Astrocyte (in vitro differentiated cells and primary cell): Measurements from ENCODE around the gene MFGE8. TPM values are rescaled to one million over a fixed set of nuclear protein-coding genes. Genes with fewer than 3 reads are reported as not detected.
A peak's percentile ranks its signal among the peaks of the same experiment; 100 is the strongest.
"Not testable (repeated sequence)": the region's sequence is repeated elsewhere in the genome, so short reads cannot be mapped to it uniquely, and the experiment has no call there.

Source experiments
- DNase-seq: peaks from one replicate; pipeline ENCODE4 v3.0.0-alpha.2; 2010; ENCODE audit warnings: low read depth
- FAIRE-seq: peaks from 2 replicates; lab custom pipeline; 2011; peaks lifted over from hg19 to GRCh38; lab: Jason Lieb, UNC
- H2AFZ ChIP-seq: 2 replicates; pipeline ENCODE4 v1.6.0; 2012; ENCODE audit warnings: low read depth, low read length, inconsistent platforms
- H3K27ac ChIP-seq: 2 replicates; pipeline ENCODE4 v1.5.1; 2011; ENCODE audit warnings: low read depth, low read length, inconsistent platforms
- H3K27me3 ChIP-seq: 2 replicates; pipeline ENCODE4 v1.6.0; 2011; ENCODE audit warnings: low read length, inconsistent platforms; ENCODE audit not compliant: insufficient read depth
- H3K36me3 ChIP-seq: 2 replicates; pipeline ENCODE4 v1.5.1; 2011; ENCODE audit warnings: low read length, inconsistent platforms; ENCODE audit not compliant: insufficient read depth
- H3K4me1 ChIP-seq: 2 replicates; pipeline ENCODE4 v1.5.1; 2011; ENCODE audit warnings: low read length, inconsistent platforms; ENCODE audit not compliant: insufficient read depth
- H3K4me2 ChIP-seq: 2 replicates; pipeline ENCODE4 v1.6.0; 2012; ENCODE audit warnings: low read length, inconsistent platforms
- H3K4me3 ChIP-seq: 2 replicates; pipeline ENCODE4 v1.5.1; 2011; ENCODE audit warnings: low read depth, mild to moderate bottlenecking, low read length, inconsistent platforms; ENCODE audit not compliant: insufficient read depth
- H3K79me2 ChIP-seq: 2 replicates; pipeline ENCODE4 v1.6.0; 2012; ENCODE audit warnings: mild to moderate bottlenecking, low read length, inconsistent platforms; ENCODE audit not compliant: insufficient read depth
- H3K9ac ChIP-seq: 2 replicates; pipeline ENCODE4 v1.6.0; 2012; ENCODE audit warnings: mild to moderate bottlenecking, low read length, inconsistent platforms
- H3K9me3 ChIP-seq: 2 replicates; pipeline ENCODE4 v1.5.1; 2012; ENCODE audit warnings: low read depth, mild to moderate bottlenecking, low read length, inconsistent platforms; ENCODE audit not compliant: insufficient read depth
- H4K20me1 ChIP-seq: 2 replicates; pipeline ENCODE4 v1.6.0; 2012; ENCODE audit warnings: low read length, inconsistent platforms; ENCODE audit not compliant: insufficient read depth
- H3K27ac Mint-ChIP-seq: one replicate; pipeline ENCODE4 v1.8.0; 2021; ENCODE audit warnings: mild to moderate bottlenecking, mixed read lengths; ENCODE audit not compliant: unreplicated experiment
- H3K27me3 Mint-ChIP-seq: one replicate; pipeline ENCODE4 v1.8.0; 2021; ENCODE audit warnings: low read depth, mixed read lengths; ENCODE audit not compliant: unreplicated experiment
- H3K36me3 Mint-ChIP-seq: one replicate; pipeline ENCODE4 v1.8.0; 2021; ENCODE audit warnings: low read depth, mixed read lengths; ENCODE audit not compliant: unreplicated experiment
- H3K4me1 Mint-ChIP-seq: one replicate; pipeline ENCODE4 v1.8.0; 2021; ENCODE audit warnings: low read depth, mixed read lengths; ENCODE audit not compliant: unreplicated experiment
- H3K4me3 Mint-ChIP-seq: one replicate; pipeline ENCODE4 v1.8.0; 2021; ENCODE audit warnings: mild to moderate bottlenecking, moderate library complexity, mixed read lengths; ENCODE audit not compliant: unreplicated experiment
- H3K9me3 Mint-ChIP-seq: one replicate; pipeline ENCODE4 v1.8.0; 2021; ENCODE audit warnings: mild to moderate bottlenecking, mixed read lengths; ENCODE audit not compliant: unreplicated experiment
- CTCF ChIP-seq: IDR thresholded peaks from 2 replicates; pipeline ENCODE4 v1.5.1; 2011; ENCODE audit warnings: low read depth, mild to moderate bottlenecking, inconsistent platforms, low read length, moderate library complexity; ENCODE audit not compliant: insufficient read depth
- EZH2 ChIP-seq: IDR thresholded peaks from 2 replicates; pipeline ENCODE4 v1.6.1; 2012; ENCODE audit warnings: mild to moderate bottlenecking, low read length, inconsistent platforms; ENCODE audit not compliant: insufficient read depth
- total RNA-seq: library from RNA; stranded (reverse); gene quantifications from 2 replicates; pipeline ENCODE4 v1.2.1, GENCODE V29; 2021

MFGE8 gene
- total RNA-seq, 1 donor from 2014 or later: 276 TPM

GRCh38 chr15:88932875-88933330 is 19.7 kb upstream of the MFGE8 start:
- no peak overlapping the region for H3K9ac ChIP-seq
- Mint-ChIP-seq H3K27ac (no peak overlapping the region), H3K27me3 (no peaks in the 10 kb centered on the region), H3K4me3 (no peak overlapping the region), H3K9me3 (peaks cover 10% of the 10 kb centered on the region), H3K4me1 (peaks cover 7% of the 10 kb centered on the region), H3K36me3 (peaks cover 4% of the 10 kb centered on the region)
- no peak for FAIRE-seq
- H3K79me2 ChIP-seq: no peaks in the 10 kb centered on the region
- H3K4me3 ChIP-seq: no peak overlapping the region
- DNase-seq: no peak
- no peak for TF ChIP-seq EZH2
- no peak for TF ChIP-seq CTCF
- no peak overlapping the region for H3K4me2 ChIP-seq
- H3K9me3 ChIP-seq: no peaks in the 10 kb centered on the region
- H3K4me1 ChIP-seq: no peaks in the 10 kb centered on the region
- H3K27me3 ChIP-seq: no peaks in the 10 kb centered on the region
- no peaks in the 10 kb centered on the region for H3K36me3 ChIP-seq
- H4K20me1 ChIP-seq: no peaks in the 10 kb centered on the region
- no peak overlapping the region for H3K27ac ChIP-seq
- no peak overlapping the region for H2AFZ ChIP-seq

GRCh38 chr15:88932271-88932874 is 19.2 kb upstream of the MFGE8 start:
- TF ChIP-seq EZH2 (no peak), CTCF (no peak)
- Mint-ChIP-seq H3K36me3 (peaks cover 4% of the 10 kb centered on the region), H3K27ac (no peak overlapping the region), H3K9me3 (peaks cover 10% of the 10 kb centered on the region), H3K4me1 (peaks cover 7% of the 10 kb centered on the region), H3K4me3 (no peak overlapping the region), H3K27me3 (no peaks in the 10 kb centered on the region)
- Histone ChIP-seq H3K4me2 (no peak overlapping the region), H2AFZ (no peak overlapping the region), H4K20me1 (no peaks in the 10 kb centered on the region), H3K4me1 (no peaks in the 10 kb centered on the region), H3K9ac (no peak overlapping the region), H3K36me3 (no peaks in the 10 kb centered on the region), H3K79me2 (no peaks in the 10 kb centered on the region), H3K27ac (no peak overlapping the region), H3K27me3 (no peaks in the 10 kb centered on the region), H3K4me3 (no peak overlapping the region), H3K9me3 (no peaks in the 10 kb centered on the region)
- DNase-seq (peak; percentile 36), FAIRE-seq (no peak)

- Mint-ChIP-seq H3K4me1 (peaks cover 7% of the 10 kb centered on the region), H3K36me3 (peaks cover 2% of the 10 kb centered on the region), H3K27me3 (no peaks in the 10 kb centered on the region), H3K9me3 (peaks cover 10% of the 10 kb centered on the region), H3K4me3 (no peak overlapping the region), H3K27ac (no peak overlapping the region)
- FAIRE-seq (no peak), DNase-seq (no peak)
- Histone ChIP-seq H2AFZ (no peak overlapping the region), H3K27ac (no peak overlapping the region), H3K36me3 (no peaks in the 10 kb centered on the region), H3K9ac (no peak overlapping the region), H3K4me3 (no peak overlapping the region), H3K79me2 (no peaks in the 10 kb centered on the region), H3K27me3 (no peaks in the 10 kb centered on the region), H3K4me1 (no peaks in the 10 kb centered on the region), H4K20me1 (no peaks in the 10 kb centered on the region), H3K4me2 (no peak overlapping the region), H3K9me3 (no peaks in the 10 kb centered on the region)
- TF ChIP-seq EZH2 (no peak), CTCF (no peak)
Measured at GRCh38 chr15:88930579-88930978, 17.4 kb upstream of the MFGE8 start.

- not testable (repeated sequence) for H3K4me1 ChIP-seq, H3K36me3 ChIP-seq, H3K27me3 Mint-ChIP-seq, H3K79me2 ChIP-seq, H3K4me3 Mint-ChIP-seq, H3K27me3 ChIP-seq, H3K9me3 Mint-ChIP-seq, H3K4me3 ChIP-seq, FAIRE-seq, H3K4me1 Mint-ChIP-seq, H3K4me2 ChIP-seq, H3K9me3 ChIP-seq, H2AFZ ChIP-seq, H4K20me1 ChIP-seq, H3K36me3 Mint-ChIP-seq, DNase-seq, H3K9ac ChIP-seq, H3K27ac ChIP-seq
- H3K27ac Mint-ChIP-seq: peak overlapping the region; percentile 28
Measured at GRCh38 chr15:88929358-88930098, 16.3 kb upstream of the MFGE8 start.
